ENCODE measurements around the gene CNOT6L.

- TF ChIP-seq CTCF (IDR thresholded peaks at IDR 0.05) (no peak), POLR2A (IDR thresholded peaks at IDR 0.05) (no peak)
Observed at GRCh38 chr4:77711469-77711868, 107.7 kb downstream of the CNOT6L start.

All from tibial nerve (tissue), 3 donors.